HepG2 (cell line): ENCODE data around the gene UCKL1. TPM values are rescaled to one million over a fixed set of nuclear protein-coding genes. Genes with fewer than 3 reads are reported as not detected.

Experiments
- HMG20B ChIP-seq: conservative IDR thresholded peaks from 2 replicates; pipeline ENCODE4 v1.6.1; 2016; ENCODE audit warnings: missing genetic modification reagents, missing compliant biosample characterization
- MXI1 ChIP-seq: IDR thresholded peaks from 3 replicates; pipeline ENCODE4 v1.6.1; 2012; ENCODE audit warnings: low read depth, low read length, inconsistent platforms, borderline replicate concordance
- NCOA1 ChIP-seq: sonication (generic); formaldehyde crosslinking; IDR thresholded peaks from 2 replicates; pipeline ENCODE4 v1.9.0; 2021; ENCODE audit warnings: missing genetic modification reagents
- PHF5A ChIP-seq: IDR thresholded peaks from one replicate; pipeline ENCODE4 v1.6.1; 2018; ENCODE audit warnings: low read depth, missing genetic modification reagents; ENCODE audit not compliant: unreplicated experiment
- RXRA ChIP-seq: sonication (generic); formaldehyde crosslinking; IDR thresholded peaks from 2 replicates; pipeline ENCODE4 v1.5.1; 2020; ENCODE audit warnings: missing genetic modification reagents
- ZNF34 ChIP-seq: sonication (generic); formaldehyde crosslinking; IDR thresholded peaks from 2 replicates; pipeline ENCODE4 v1.4.0; 2020; ENCODE audit warnings: mild to moderate bottlenecking, missing genetic modification reagents, borderline replicate concordance
- ZNF563 ChIP-seq: sonication (generic); formaldehyde crosslinking; IDR thresholded peaks from 2 replicates; pipeline ENCODE4 v1.8.0; 2022; ENCODE audit warnings: mild to moderate bottlenecking, moderate library complexity, missing genetic modification reagents
- ZNF660 ChIP-seq: sonication (generic); formaldehyde crosslinking; IDR thresholded peaks from 2 replicates; pipeline ENCODE4 v1.5.1; 2020; ENCODE audit warnings: mild to moderate bottlenecking, low read depth, missing genetic modification reagents, borderline replicate concordance
- polyA plus RNA-seq, 8 experiments: library from polyadenylated mRNA; depleted of rRNA in 3 of 8; stranded (reverse) in 7 of 8; unstranded in 1 of 8; fragments of >200 nt; fragmentation: Illumina TruSeq in 4 of 8; extraction: Trizol in 4 of 8; gene quantifications; 2 replicates each; pipeline versions ENCODE4 v1.2.1 to v1.2.3, GENCODE V29; 2011 to 2016; ENCODE audit warnings: low read depth in 4 of 8, missing spikeins in 1 of 8, mixed read lengths in 1 of 8; ENCODE audit not compliant: insufficient read depth in 1 of 8
- total RNA-seq, 5 experiments: library from RNA; depleted of rRNA; stranded (reverse); fragments of >200 nt; fragmentation: Illumina TruSeq; extraction: Trizol; gene quantifications; 2 replicates each; pipeline ENCODE4 v1.2.3, GENCODE V29; 2016; ENCODE audit warnings: low read depth in 1 of 5
- TF ChIP-seq, protein P1 (sequence below): sonication (generic); formaldehyde crosslinking; IDR thresholded peaks from 2 replicates; pipeline ENCODE4 v1.4.0; 2020; ENCODE audit warnings: missing genetic modification reagents, mild to moderate bottlenecking, borderline replicate concordance
- TF ChIP-seq, protein P2 (sequence below): sonication (generic); formaldehyde crosslinking; IDR thresholded peaks from 2 replicates; pipeline ENCODE4 v1.4.0; 2020; ENCODE audit warnings: missing genetic modification reagents
- TF ChIP-seq, protein P3 (sequence below): IDR thresholded peaks from 2 replicates; pipeline ENCODE4 v1.6.1; 2012; ENCODE audit warnings: inconsistent platforms
- TF ChIP-seq, protein P4 (sequence below): fragments of 450-650 bp; IDR thresholded peaks from 2 replicates; pipeline ENCODE4 v1.6.1; 2017
- TF ChIP-seq, protein P5 (sequence below): sonication (generic); formaldehyde crosslinking; IDR thresholded peaks from 2 replicates; pipeline ENCODE4 v1.5.0; 2020; ENCODE audit warnings: missing genetic modification reagents
- TF ChIP-seq, protein P6 (sequence below): IDR thresholded peaks from 2 replicates; pipeline ENCODE4 v1.6.1; 2016; ENCODE audit warnings: missing compliant biosample characterization, missing genetic modification reagents, borderline replicate concordance
- TF ChIP-seq, protein P7 (sequence below): sonication (generic); formaldehyde crosslinking; IDR thresholded peaks from 2 replicates; pipeline ENCODE4; 2020; ENCODE audit warnings: missing genetic modification reagents, mild to moderate bottlenecking, borderline replicate concordance

The UCKL1 gene
- total and polyA plus RNA-seq, 2 of the 13 experiments (the other 11 are each of a cell fraction or from before 2014, with no cell fraction given), result 50.2 to 126 TPM

DNA sequence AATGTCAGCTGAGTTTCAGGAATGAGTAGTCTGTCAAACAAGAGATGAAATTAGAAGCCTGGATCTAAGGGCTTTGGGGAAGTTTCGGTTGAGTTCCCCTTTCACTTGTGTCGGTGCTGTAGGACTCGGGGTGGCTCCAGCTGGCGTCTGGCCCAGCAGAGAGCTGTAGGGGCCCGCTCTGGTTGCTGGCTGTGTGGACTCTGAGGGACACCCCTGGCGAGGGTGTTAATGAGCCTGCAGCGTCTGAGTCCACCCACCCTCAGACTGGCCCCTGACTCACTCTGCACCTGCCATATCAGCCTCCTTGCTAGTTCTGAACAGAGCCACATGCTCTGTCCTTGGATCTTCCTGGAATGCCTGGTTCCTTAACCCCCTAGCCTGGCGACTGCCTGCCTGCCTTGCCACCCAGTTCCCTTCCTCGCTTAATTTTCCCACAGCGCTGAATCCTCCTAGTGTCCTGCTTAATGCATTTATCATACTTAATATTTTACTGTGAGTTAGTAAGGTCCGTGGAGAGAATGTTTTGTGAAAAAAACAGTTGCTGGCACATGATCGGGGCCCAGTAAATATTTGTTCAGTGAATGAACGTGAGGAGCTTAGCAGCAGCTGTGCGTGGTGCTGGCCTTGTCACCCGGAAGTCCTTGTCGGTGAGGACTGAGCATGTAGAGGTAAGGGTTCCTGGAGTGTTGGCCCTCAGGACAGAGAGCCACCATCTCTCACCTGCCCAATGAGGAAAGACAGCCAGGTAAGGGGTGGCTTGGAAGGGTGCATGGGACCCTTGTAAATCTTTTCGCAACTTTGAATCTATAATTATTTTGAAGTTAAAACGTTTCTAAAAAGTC lies 59.7 kb downstream of the UCKL1 start (continued):
- TF ChIP-seq, protein P1, sequence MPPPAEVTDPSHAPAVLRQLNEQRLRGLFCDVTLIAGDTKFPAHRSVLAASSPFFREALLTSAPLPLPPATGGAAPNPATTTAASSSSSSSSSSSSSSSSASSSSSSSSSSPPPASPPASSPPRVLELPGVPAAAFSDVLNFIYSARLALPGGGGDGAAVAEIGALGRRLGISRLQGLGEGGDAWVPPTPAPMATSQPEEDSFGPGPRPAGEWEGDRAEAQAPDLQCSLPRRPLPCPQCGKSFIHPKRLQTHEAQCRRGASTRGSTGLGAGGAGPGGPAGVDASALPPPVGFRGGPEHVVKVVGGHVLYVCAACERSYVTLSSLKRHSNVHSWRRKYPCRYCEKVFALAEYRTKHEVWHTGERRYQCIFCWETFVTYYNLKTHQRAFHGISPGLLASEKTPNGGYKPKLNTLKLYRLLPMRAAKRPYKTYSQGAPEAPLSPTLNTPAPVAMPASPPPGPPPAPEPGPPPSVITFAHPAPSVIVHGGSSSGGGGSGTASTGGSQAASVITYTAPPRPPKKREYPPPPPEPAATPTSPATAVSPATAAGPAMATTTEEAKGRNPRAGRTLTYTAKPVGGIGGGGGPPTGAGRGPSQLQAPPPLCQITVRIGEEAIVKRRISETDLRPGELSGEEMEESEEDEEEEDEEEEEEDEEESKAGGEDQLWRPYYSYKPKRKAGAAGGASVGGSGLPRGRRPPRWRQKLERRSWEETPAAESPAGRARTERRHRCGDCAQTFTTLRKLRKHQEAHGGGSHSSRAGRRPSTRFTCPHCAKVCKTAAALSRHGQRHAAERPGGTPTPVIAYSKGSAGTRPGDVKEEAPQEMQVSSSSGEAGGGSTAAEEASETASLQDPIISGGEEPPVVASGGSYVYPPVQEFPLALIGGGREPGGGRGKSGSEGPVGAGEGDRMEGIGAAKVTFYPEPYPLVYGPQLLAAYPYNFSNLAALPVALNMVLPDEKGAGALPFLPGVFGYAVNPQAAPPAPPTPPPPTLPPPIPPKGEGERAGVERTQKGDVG, result no peak
- TF ChIP-seq PHF5A (CRISPR knock-in tag), result peak; percentile 60
- no peak for TF ChIP-seq ZNF660 (CRISPR knock-in tag)
- no peak; the same call in 1 of the 2 replicates for TF ChIP-seq ZNF563 (CRISPR knock-in tag)
- TF ChIP-seq, protein P2, sequence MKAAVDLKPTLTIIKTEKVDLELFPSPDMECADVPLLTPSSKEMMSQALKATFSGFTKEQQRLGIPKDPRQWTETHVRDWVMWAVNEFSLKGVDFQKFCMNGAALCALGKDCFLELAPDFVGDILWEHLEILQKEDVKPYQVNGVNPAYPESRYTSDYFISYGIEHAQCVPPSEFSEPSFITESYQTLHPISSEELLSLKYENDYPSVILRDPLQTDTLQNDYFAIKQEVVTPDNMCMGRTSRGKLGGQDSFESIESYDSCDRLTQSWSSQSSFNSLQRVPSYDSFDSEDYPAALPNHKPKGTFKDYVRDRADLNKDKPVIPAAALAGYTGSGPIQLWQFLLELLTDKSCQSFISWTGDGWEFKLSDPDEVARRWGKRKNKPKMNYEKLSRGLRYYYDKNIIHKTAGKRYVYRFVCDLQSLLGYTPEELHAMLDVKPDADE (CRISPR knock-in tag), result no peak; the same call in 1 of the 2 replicates
- TF ChIP-seq, protein P3, sequence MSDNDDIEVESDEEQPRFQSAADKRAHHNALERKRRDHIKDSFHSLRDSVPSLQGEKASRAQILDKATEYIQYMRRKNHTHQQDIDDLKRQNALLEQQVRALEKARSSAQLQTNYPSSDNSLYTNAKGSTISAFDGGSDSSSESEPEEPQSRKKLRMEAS, result peak; percentile 71
- TF ChIP-seq, protein P4, sequence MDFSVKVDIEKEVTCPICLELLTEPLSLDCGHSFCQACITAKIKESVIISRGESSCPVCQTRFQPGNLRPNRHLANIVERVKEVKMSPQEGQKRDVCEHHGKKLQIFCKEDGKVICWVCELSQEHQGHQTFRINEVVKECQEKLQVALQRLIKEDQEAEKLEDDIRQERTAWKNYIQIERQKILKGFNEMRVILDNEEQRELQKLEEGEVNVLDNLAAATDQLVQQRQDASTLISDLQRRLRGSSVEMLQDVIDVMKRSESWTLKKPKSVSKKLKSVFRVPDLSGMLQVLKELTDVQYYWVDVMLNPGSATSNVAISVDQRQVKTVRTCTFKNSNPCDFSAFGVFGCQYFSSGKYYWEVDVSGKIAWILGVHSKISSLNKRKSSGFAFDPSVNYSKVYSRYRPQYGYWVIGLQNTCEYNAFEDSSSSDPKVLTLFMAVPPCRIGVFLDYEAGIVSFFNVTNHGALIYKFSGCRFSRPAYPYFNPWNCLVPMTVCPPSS, result no peak
- TF ChIP-seq, protein P5, sequence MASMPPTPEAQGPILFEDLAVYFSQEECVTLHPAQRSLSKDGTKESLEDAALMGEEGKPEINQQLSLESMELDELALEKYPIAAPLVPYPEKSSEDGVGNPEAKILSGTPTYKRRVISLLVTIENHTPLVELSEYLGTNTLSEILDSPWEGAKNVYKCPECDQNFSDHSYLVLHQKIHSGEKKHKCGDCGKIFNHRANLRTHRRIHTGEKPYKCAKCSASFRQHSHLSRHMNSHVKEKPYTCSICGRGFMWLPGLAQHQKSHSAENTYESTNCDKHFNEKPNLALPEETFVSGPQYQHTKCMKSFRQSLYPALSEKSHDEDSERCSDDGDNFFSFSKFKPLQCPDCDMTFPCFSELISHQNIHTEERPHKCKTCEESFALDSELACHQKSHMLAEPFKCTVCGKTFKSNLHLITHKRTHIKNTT, result no peak
- TF ChIP-seq NCOA1, result no peak
- TF ChIP-seq, protein P6, sequence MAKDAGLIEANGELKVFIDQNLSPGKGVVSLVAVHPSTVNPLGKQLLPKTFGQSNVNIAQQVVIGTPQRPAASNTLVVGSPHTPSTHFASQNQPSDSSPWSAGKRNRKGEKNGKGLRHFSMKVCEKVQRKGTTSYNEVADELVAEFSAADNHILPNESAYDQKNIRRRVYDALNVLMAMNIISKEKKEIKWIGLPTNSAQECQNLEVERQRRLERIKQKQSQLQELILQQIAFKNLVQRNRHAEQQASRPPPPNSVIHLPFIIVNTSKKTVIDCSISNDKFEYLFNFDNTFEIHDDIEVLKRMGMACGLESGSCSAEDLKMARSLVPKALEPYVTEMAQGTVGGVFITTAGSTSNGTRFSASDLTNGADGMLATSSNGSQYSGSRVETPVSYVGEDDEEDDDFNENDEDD (CRISPR knock-in tag), result 0 out of 2 replicates have a peak, but pooled peaks have one; percentile 46
- TF ChIP-seq MXI1, result peak; percentile 93
- TF ChIP-seq, protein P7, sequence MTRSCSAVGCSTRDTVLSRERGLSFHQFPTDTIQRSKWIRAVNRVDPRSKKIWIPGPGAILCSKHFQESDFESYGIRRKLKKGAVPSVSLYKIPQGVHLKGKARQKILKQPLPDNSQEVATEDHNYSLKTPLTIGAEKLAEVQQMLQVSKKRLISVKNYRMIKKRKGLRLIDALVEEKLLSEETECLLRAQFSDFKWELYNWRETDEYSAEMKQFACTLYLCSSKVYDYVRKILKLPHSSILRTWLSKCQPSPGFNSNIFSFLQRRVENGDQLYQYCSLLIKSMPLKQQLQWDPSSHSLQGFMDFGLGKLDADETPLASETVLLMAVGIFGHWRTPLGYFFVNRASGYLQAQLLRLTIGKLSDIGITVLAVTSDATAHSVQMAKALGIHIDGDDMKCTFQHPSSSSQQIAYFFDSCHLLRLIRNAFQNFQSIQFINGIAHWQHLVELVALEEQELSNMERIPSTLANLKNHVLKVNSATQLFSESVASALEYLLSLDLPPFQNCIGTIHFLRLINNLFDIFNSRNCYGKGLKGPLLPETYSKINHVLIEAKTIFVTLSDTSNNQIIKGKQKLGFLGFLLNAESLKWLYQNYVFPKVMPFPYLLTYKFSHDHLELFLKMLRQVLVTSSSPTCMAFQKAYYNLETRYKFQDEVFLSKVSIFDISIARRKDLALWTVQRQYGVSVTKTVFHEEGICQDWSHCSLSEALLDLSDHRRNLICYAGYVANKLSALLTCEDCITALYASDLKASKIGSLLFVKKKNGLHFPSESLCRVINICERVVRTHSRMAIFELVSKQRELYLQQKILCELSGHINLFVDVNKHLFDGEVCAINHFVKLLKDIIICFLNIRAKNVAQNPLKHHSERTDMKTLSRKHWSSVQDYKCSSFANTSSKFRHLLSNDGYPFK, result peak; percentile 48; the same call in 1 of the 2 replicates
- TF ChIP-seq ZNF34 (CRISPR knock-in tag), result 0 out of 2 replicates have a peak, but pooled peaks have one; percentile 8
- TF ChIP-seq HMG20B, result peak; percentile 56; the same call in 1 of the 2 replicates
- 0 out of 2 replicates have a peak, but pooled peaks have one; percentile 48 for TF ChIP-seq RXRA (CRISPR knock-in tag)
